PC-9 (cell line): ENCODE measurements around the gene DYSF. TPM values are rescaled to one million over a fixed set of nuclear protein-coding genes. Genes with fewer than 3 reads are reported as not detected.

Experiments used
- BruUV-seq: library from RNA; stranded (reverse); fragments of 400-500 nt; replicated peaks from 2 replicates; lab custom pipeline; 2021; lab: Mats Ljungman, UMichigan
- CTCF ChIA-PET: fragments of 300-600 bp; sonication (Branson Sonifier 250); formaldehyde crosslinking; loops from one replicate; lab custom pipeline; 2022; ENCODE audit warnings: antibody characterized with exemption; lab: Charles Lee
- POLR2A ChIA-PET: fragments of 300-600 bp; sonication (Branson Sonifier 250); formaldehyde crosslinking; loops from one replicate; lab custom pipeline; 2022; ENCODE audit warnings: antibody characterized with exemption; ENCODE audit not compliant: unreplicated experiment; lab: Charles Lee
- DNase-seq, 2 experiments: peaks; one replicate each; pipeline versions ENCODE4 v3.0.0 to v3.0.0-alpha.2; 2015 to 2022; ENCODE audit warnings: mixed read lengths in 1 of 2
- H2AFZ ChIP-seq: fragments of 200-600 bp; sonication (generic); 2 replicates; pipeline ENCODE4 v1.8.1; 2017; ENCODE audit warnings: antibody characterized with exemption
- H3F3A ChIP-seq: fragments of 200-600 bp; sonication (generic); 2 replicates; pipeline ENCODE4 v1.8.1; 2017; ENCODE audit warnings: antibody characterized with exemption, mild to moderate bottlenecking, low read depth; ENCODE audit not compliant: insufficient read depth
- H3K27ac ChIP-seq: fragments of 200-600 bp; sonication (generic); 2 replicates; pipeline ENCODE4 v1.6.1; 2016; ENCODE audit warnings: mixed run types
- H3K27me3 ChIP-seq: fragments of 200-600 bp; sonication (generic); 2 replicates; pipeline ENCODE4 v1.6.1; 2016; ENCODE audit warnings: low read depth, mixed run types; ENCODE audit not compliant: insufficient read depth
- H3K36me3 ChIP-seq: fragments of 200-600 bp; sonication (generic); 2 replicates; pipeline ENCODE4 v1.6.1; 2016; ENCODE audit warnings: low read depth, mixed run types
- H3K4me1 ChIP-seq: fragments of 200-600 bp; sonication (generic); replicated peaks from 2 replicates; pipeline ENCODE4 v1.6.1; 2016; ENCODE audit warnings: mixed run types; ENCODE audit not compliant: insufficient read depth
- H3K4me2 ChIP-seq: fragments of 200-600 bp; sonication (generic); 2 replicates; pipeline ENCODE4 v1.6.1; 2017; ENCODE audit warnings: mixed run types
- H3K4me3 ChIP-seq: fragments of 200-600 bp; sonication (generic); 2 replicates; pipeline ENCODE4 v1.6.1; 2016; ENCODE audit warnings: mixed run types
- H3K79me2 ChIP-seq: fragments of 200-600 bp; sonication (generic); 2 replicates; pipeline ENCODE4 v1.6.1; 2017; ENCODE audit warnings: low read depth, mixed run types
- H3K9me2 ChIP-seq: fragments of 200-600 bp; sonication (generic); 2 replicates; pipeline ENCODE4 v1.8.1; 2017; ENCODE audit warnings: mild to moderate bottlenecking; ENCODE audit not compliant: insufficient read depth
- H3K9me3 ChIP-seq: fragments of 200-600 bp; sonication (generic); 2 replicates; pipeline ENCODE4 v1.8.1; 2016; ENCODE audit warnings: low read depth; ENCODE audit not compliant: insufficient read depth
- H4K20me1 ChIP-seq: fragments of 200-600 bp; sonication (generic); 2 replicates; pipeline ENCODE4 v1.8.1; 2017; ENCODE audit not compliant: insufficient read depth
- EZH2 ChIP-seq: fragments of 200-600 bp; sonication (generic); IDR thresholded peaks from 2 replicates; pipeline ENCODE4 v1.8.0; 2017; ENCODE audit warnings: antibody characterized with exemption, low read depth
- intact Hi-C: fragments of 100-400 bp; cut with micrococcal nuclease; formaldehyde crosslinking; loops from one replicate; pipeline ENCODE4 v1.10.0; 2022; ENCODE audit not compliant: unreplicated experiment
- total RNA-seq: library from RNA; stranded (reverse); gene quantifications from 2 replicates; pipeline ENCODE4 v1.2.3, GENCODE V29; 2021
- TF ChIP-seq, protein P1 (sequence below): fragments of 200-600 bp; sonication (generic); conservative IDR thresholded peaks from 2 replicates; pipeline ENCODE4 v1.6.1; 2017; ENCODE audit warnings: mixed run types, antibody characterized with exemption, mild to moderate bottlenecking, moderate library complexity

DYSF gene
- total RNA-seq, 1 experiment from 2014 or later = 12.2 TPM

DNA sequence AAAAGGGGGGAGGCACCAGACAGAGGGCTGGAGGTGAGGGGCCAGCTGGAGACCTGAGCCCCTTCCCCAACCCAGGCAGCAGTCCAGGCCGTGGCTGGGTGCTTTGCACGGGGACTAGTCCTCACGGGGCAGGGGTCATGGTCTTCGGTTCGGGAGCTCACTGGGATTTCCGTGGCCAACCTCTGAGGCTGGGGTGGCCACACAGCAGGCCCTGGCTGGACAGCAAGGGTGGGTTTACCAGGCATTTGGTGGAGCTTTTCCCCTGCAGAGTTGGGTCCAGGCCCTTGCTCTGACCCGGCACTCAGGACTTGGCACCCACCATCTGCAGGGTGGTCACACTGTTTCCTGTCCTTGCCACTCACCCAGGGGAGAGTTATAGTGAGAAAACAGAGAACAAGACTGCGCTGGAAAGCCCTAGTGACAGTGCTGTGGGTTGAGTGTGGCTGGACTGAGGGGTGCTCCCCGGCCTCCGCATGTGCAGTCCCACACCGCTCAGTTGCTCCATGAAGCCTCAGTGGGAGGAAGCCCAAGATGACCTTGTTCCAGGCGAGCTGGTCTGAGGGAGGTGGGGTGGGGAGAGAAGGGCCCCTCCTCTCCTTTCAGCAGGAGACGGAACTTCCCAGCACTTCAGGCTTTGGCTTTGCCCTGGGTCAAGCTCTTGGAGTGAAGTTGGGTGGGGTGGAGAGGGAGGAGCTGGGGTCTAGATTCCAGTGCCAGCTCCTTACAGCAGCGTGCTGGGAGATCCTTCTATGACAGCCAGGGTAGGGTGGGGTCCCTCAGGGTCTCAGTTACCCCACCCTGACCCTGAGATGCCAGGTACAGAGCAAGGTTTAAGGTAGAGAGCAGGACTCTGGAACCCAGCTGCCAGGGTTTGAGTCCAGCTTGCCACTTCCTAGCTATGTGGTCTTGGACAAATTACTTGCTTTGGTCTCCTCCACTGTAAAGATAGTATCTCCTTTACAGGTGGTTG lies 219.8 kb downstream of the DYSF start:
- H3K36me3 ChIP-seq = no peaks in the 10 kb centered on the region
- no peak overlapping the region for H2AFZ ChIP-seq
- H3K4me3 ChIP-seq = no peak overlapping the region
- no peak overlapping the region for H3K4me2 ChIP-seq
- ChIA-PET POLR2A (no interaction called here), CTCF (interaction anchor here (0.6 kb wide), 1 partner anchor 120 kb away, joined by 4 read pairs; no protein-coding TSS in a partner anchor)
- no TSS peak for BruUV-seq
- no peak overlapping the region for H3K27ac ChIP-seq
- 0 out of 2 replicates have a peak, but pooled peaks cover 7% of the 10 kb centered on the region for H3K4me1 ChIP-seq
- no peak for TF ChIP-seq EZH2
- TF ChIP-seq, protein P1, sequence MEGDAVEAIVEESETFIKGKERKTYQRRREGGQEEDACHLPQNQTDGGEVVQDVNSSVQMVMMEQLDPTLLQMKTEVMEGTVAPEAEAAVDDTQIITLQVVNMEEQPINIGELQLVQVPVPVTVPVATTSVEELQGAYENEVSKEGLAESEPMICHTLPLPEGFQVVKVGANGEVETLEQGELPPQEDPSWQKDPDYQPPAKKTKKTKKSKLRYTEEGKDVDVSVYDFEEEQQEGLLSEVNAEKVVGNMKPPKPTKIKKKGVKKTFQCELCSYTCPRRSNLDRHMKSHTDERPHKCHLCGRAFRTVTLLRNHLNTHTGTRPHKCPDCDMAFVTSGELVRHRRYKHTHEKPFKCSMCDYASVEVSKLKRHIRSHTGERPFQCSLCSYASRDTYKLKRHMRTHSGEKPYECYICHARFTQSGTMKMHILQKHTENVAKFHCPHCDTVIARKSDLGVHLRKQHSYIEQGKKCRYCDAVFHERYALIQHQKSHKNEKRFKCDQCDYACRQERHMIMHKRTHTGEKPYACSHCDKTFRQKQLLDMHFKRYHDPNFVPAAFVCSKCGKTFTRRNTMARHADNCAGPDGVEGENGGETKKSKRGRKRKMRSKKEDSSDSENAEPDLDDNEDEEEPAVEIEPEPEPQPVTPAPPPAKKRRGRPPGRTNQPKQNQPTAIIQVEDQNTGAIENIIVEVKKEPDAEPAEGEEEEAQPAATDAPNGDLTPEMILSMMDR = no peak
- H4K20me1 ChIP-seq = no peaks in the 10 kb centered on the region
- H3F3A ChIP-seq = no peaks in the 10 kb centered on the region
- no peaks in the 10 kb centered on the region for H3K9me3 ChIP-seq
- no peaks in the 10 kb centered on the region for H3K79me2 ChIP-seq
- H3K27me3 ChIP-seq = no peaks in the 10 kb centered on the region
- intact Hi-C loops = no loop called here
- no peaks in the 10 kb centered on the region for H3K9me2 ChIP-seq
- DNase-seq = no peak

DNA sequence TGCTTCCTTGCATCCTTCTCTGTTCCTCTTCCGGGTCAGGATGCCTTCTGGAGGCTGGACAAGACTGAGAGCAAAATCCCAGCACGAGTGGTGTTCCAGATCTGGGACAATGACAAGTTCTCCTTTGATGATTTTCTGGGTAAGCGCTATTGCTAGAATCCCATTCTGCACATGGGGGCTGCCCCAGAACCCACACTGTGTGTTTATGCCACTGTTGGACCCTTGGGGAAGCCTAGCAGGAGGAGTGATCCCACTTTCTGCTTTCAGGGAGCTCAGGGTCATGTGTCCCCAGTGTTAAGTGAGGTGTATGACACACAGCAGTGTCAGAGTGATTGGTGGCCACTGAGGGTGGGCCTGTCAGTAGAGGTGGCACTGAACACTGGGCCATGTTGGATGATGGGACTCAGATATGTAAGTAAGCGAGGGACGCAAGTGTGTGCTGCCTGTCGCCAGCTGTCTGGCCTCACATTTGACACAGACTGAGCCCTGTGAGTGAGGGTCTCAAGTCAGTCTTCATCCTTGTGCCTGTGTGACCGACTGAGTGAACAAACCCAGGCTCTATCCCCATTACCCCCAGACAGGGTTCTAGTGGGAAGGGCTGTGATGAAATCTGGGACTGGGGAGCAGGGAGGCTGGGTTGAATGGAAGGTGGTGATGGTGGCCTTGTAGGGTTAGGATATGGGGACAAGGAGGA lies 220.9 kb downstream of the DYSF start:
- ChIA-PET POLR2A (no interaction called here), CTCF (no interaction called here)
- no peak overlapping the region for H3K4me2 ChIP-seq
- no TSS peak for BruUV-seq
- H3K27ac ChIP-seq = no peak overlapping the region
- DNase-seq = no peak
- H3K9me2 ChIP-seq = no peaks in the 10 kb centered on the region
- no peaks in the 10 kb centered on the region for H3K27me3 ChIP-seq
- H3K4me3 ChIP-seq = no peak overlapping the region
- no peaks in the 10 kb centered on the region for H4K20me1 ChIP-seq
- H3K4me1 ChIP-seq = 0 out of 2 replicates have a peak, but pooled peaks cover 7% of the 10 kb centered on the region
- H3F3A ChIP-seq = no peaks in the 10 kb centered on the region
- TF ChIP-seq, protein P1 = no peak
- no peak for TF ChIP-seq EZH2
- no peaks in the 10 kb centered on the region for H3K36me3 ChIP-seq
- no peaks in the 10 kb centered on the region for H3K9me3 ChIP-seq
- H2AFZ ChIP-seq = no peak overlapping the region
- intact Hi-C loops = no loop called here
- H3K79me2 ChIP-seq = no peaks in the 10 kb centered on the region

DNA sequence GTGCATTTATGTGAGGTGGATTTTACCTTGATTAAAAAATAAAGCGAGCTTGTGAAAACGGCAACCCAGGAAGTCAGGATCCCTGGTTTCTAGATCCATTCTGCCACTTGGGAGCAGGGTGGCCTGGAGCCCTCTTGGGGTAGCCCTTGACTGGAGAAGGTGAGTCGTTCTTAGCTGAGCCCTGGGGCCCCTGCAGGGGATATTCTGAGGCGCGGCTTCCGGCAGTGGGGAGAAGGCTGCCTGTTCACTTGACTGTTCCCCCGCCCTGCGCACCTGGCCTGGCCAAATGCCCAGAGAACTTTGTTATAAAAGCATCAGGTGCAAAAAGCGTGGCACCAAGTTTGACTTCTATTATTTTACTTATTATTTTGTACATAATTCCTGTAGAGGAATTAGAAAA lies 221.9 kb downstream of the DYSF start:
- Histone ChIP-seq H3K4me1 (0 out of 2 replicates have a peak, but pooled peaks cover 7% of the 10 kb centered on the region), H3K27me3 (no peaks in the 10 kb centered on the region), H3K79me2 (no peaks in the 10 kb centered on the region), H4K20me1 (no peaks in the 10 kb centered on the region), H3F3A (no peaks in the 10 kb centered on the region), H3K36me3 (no peaks in the 10 kb centered on the region), H3K9me3 (no peaks in the 10 kb centered on the region), H3K27ac (no peak overlapping the region), H3K9me2 (no peaks in the 10 kb centered on the region), H2AFZ (no peak overlapping the region), H3K4me2 (no peak overlapping the region), H3K4me3 (no peak overlapping the region)
- TF ChIP-seq, protein P1 = no peak
- TF ChIP-seq EZH2 = no peak
- DNase-seq = peak; percentile 64 to 66
- intact Hi-C loops = no loop called here
- no TSS peak for BruUV-seq
- ChIA-PET POLR2A (no interaction called here), CTCF (no interaction called here)
